ENCODE data around the gene DYSF. TPM values are rescaled to one million over a fixed set of nuclear protein-coding genes. Genes with fewer than 3 reads are reported as not detected.

Gene DYSF
- total RNA-seq, 4 donors from 2014 or later = 2.4 to 10.6 (median 4.3) TPM

DNA sequence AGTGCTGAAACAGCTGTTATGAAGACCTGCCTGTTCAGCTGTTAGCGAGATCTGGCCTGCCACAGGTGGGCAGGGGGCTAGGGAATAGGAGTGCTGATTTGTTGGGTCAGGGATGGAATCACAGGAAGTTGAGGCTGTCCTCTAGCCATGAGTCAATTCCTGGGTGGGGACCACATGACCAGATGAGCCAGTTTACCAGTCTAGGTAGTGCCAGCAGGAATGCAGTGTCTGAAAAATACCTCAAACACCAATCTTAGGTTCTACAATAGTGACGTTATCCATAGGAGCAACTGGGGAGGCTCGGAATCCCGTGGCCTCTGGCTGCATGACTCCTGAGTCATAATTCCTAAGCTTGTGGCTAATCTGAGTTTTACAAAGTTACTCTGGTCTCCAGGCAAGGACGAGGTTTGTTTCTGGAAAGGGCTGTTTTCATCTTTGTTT lies 44.9 kb downstream of the DYSF start:
- Histone ChIP-seq H3K4me3 (no peak overlapping the region), H3K36me3 (no peaks in the 10 kb centered on the region), H3K27me3 (no peaks in the 10 kb centered on the region), H3K27ac (peak overlapping the region in 3 of 4 donors; percentile 29 to 36 (median 30)), H3K4me1 (peaks cover 0 to 34% (median 11%) of the 10 kb centered on the region in 3 donors), H3K9me3 (no peaks in the 10 kb centered on the region)
- WGBS, 2 donors = 50 to 59% methylated on average over 4 to 5 of the region's 5 CpGs
- DNase-seq = no peak
- intact Hi-C loops (cut with DNase I) = no loop called here
- TF ChIP-seq POLR2A (IDR thresholded peaks at IDR 0.05) = no peak
- TF ChIP-seq, protein P1, sequence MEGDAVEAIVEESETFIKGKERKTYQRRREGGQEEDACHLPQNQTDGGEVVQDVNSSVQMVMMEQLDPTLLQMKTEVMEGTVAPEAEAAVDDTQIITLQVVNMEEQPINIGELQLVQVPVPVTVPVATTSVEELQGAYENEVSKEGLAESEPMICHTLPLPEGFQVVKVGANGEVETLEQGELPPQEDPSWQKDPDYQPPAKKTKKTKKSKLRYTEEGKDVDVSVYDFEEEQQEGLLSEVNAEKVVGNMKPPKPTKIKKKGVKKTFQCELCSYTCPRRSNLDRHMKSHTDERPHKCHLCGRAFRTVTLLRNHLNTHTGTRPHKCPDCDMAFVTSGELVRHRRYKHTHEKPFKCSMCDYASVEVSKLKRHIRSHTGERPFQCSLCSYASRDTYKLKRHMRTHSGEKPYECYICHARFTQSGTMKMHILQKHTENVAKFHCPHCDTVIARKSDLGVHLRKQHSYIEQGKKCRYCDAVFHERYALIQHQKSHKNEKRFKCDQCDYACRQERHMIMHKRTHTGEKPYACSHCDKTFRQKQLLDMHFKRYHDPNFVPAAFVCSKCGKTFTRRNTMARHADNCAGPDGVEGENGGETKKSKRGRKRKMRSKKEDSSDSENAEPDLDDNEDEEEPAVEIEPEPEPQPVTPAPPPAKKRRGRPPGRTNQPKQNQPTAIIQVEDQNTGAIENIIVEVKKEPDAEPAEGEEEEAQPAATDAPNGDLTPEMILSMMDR (IDR thresholded peaks at IDR 0.05) = no peak

DNA sequence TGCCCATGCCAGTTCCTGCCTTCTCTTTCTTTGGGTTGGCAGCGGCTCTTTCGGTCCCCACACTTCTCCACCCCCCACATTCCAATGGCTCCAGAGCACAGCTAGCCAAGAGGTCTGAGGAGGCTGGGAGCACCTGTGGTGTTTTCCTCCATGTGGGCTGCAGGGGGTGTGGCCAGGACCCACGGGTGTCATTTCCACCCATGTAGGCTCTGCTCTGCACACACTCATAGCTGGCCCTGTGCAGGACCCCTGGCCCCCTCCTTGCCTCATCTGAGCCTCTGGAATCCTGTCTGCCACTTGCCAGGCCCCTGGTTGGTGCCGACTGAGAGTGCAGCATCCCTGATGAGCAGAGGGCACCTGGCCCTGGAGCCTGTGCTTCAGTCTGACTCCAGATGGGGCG lies 46.3 kb downstream of the DYSF start:
- Histone ChIP-seq H3K27me3 (no peaks in the 10 kb centered on the region), H3K4me1 (peaks cover 6 to 47% (median 20%) of the 10 kb centered on the region in 3 donors), H3K4me3 (no peak overlapping the region), H3K36me3 (no peaks in the 10 kb centered on the region), H3K27ac (peak overlapping the region in 3 of 4 donors; percentile 16 to 63 (median 22)), H3K9me3 (no peaks in the 10 kb centered on the region)
- no peak for DNase-seq
- TF ChIP-seq, protein P1 (IDR thresholded peaks at IDR 0.05) = no peak
- no peak for TF ChIP-seq POLR2A (IDR thresholded peaks at IDR 0.05)
- WGBS, 2 donors = 66 to 100% methylated on average over 2 to 4 of the region's 5 CpGs
- intact Hi-C loops (cut with DNase I) = no loop called here

DNA sequence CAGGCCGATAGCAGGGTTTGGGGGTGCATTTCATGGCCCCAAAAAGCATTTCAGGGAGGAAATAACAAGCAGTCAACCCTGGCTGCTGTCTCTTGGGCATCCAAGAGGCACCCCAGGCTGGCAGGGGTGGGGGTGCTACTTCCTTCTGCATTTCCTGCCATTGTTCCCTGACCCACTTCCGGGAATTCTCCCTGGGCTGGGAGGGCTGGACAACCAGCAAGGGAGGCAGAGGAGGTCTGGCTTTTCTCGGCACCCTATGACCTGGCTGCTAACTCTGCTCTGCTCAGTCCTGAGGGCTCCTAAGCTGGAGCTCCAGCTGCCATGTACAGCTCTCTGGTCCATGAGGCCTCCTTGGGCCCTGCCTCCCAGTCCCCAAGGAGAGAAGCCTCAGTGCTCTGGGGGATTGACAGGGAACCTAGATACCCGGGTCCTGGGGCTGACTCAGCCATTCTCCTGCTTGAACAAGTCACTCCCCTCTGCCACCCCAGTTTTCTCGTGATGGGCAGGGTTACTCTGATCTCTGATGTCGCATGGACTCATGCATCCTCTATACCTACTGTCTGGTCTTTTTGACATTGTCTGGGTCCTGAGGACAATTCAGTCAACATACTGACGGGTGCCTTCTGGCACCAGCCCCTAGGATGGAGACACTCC lies 47.2 kb downstream of the DYSF start:
- Histone ChIP-seq H3K4me3 (no peak overlapping the region), H3K9me3 (no peaks in the 10 kb centered on the region), H3K4me1 (peaks cover 6 to 55% (median 20%) of the 10 kb centered on the region in 3 donors), H3K27me3 (no peaks in the 10 kb centered on the region), H3K36me3 (no peaks in the 10 kb centered on the region), H3K27ac (peak overlapping the region in 3 of 4 donors; percentile 16 to 63 (median 22))
- WGBS, 2 donors = 62 to 74% methylated on average over 3 to 4 of the region's 7 CpGs
- TF ChIP-seq, protein P1 (IDR thresholded peaks at IDR 0.05) = no peak
- no peak for TF ChIP-seq POLR2A (IDR thresholded peaks at IDR 0.05)
- no peak for DNase-seq
- intact Hi-C loops (cut with DNase I) = no loop called here

DNA sequence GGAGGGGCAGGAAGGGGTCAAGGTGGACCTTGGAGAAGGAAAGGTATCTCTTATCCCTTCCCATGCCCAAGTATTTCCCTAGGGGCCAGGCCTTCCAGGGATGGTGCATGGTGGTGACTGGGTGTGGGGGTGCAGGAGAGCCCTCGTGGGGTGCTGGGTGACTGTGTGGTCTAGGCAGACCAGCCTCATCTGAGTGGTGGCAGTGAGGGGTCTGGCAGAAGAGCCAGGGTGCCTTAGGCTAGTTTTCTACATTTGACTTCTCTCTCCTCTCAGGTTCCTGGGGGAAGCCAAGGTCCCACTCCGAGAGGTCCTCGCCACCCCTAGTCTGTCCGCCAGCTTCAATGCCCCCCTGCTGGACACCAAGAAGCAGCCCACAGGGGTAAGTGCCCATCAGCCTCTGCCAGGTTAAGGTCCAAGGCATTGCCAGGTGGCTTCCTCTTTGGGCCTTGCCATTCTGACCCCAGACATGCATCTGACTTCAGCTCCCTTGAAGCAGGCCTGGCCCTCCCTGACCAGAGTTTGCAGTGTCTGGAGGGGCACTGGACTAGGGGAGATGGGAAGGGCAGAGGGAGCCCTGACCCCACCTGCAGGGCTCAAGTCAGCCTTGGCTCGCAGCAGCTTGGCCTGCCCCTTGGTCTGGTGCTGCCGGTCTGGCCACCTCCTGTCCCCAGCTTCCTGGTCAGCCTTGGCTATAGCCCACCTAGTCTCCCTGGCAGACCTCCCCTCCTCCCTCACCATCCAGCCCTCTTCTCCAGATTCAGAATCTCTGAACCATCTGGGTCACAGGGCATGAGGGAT lies 49.8 kb downstream of the DYSF start:
- Histone ChIP-seq H3K36me3 (no peaks in the 10 kb centered on the region), H3K4me3 (no peak overlapping the region), H3K4me1 (peaks cover 6 to 53% (median 20%) of the 10 kb centered on the region in 3 donors), H3K27ac (peak overlapping the region in 3 of 4 donors; percentile 46 to 59 (median 53)), H3K9me3 (no peaks in the 10 kb centered on the region), H3K27me3 (no peaks in the 10 kb centered on the region)
- TF ChIP-seq, protein P1 (IDR thresholded peaks at IDR 0.05) = no peak
- TF ChIP-seq POLR2A (IDR thresholded peaks at IDR 0.05) = no peak
- intact Hi-C loops (cut with DNase I) = no loop called here
- WGBS, 2 donors = 62 to 87% methylated on average over 5 to 6 of the region's 6 CpGs
- no peak for DNase-seq

DNA sequence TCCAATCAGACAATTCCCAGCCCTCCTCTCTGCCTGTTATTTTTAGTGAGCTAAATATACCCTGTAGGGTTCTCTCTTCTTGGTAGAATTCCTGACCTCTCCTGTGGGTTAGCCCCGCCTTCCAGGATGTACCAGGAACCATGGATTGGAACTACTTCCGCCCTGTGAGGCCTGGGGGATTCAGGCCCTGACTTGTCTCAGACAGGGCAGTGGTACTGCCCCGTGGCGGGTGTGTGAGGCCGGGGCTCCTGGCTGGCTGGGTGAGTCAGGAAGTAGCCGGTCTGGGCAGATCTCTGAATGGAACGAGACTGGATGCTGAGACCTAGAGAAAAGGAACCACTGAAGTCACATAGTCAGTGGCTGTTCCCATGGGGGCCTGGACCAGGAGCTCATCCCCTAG lies 50.5 kb downstream of the DYSF start:
- TF ChIP-seq POLR2A (IDR thresholded peaks at IDR 0.05) = no peak
- TF ChIP-seq, protein P1 (IDR thresholded peaks at IDR 0.05) = no peak
- H3K36me3 ChIP-seq = no peaks in the 10 kb centered on the region
- intact Hi-C loops (cut with DNase I) = no loop called here
- H3K4me3 ChIP-seq = no peak overlapping the region
- WGBS, 2 donors = 45 to 50% methylated on average over 2 to 5 of the region's 7 CpGs
- H3K27me3 ChIP-seq = no peaks in the 10 kb centered on the region
- H3K27ac ChIP-seq = peak overlapping the region in 3 of 4 donors; percentile 46 to 59 (median 53)
- no peak for DNase-seq
- no peaks in the 10 kb centered on the region for H3K9me3 ChIP-seq
- peaks cover 6 to 46% (median 20%) of the 10 kb centered on the region in 3 donors for H3K4me1 ChIP-seq

Data from esophagus squamous epithelium (tissue), 5 donors.